Measurements from ENCODE around the gene MED9.

Gene MED9

DNA sequence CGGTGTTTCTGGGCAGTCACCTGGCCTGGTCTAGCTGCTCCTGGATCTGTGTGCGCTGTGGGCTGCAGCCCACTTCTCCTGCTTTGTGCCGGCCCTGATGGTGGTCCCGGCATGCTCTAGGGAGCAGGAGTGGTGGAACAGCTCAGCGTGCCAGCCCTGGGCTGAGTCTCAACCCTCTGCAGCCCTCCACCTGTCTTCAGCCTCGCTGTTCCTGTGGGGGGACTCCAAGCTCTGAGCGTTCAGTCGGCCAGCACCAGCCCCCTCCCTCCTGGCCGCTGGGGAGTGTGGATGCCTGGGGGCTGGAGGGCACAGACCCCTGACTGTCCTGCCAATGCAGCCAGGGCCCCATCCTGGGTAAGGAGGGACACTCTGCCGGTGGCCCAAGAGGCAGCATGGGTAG is 43.1 kb downstream of the MED9 start:
- no peak for DNase-seq

- DNase-seq, result no peak
Measured at GRCh38 chr17:17520599-17521232, 43.9 kb downstream of the MED9 start.

GRCh38 chr17:17523001-17523730 is 46.4 kb downstream of the MED9 start:
- no peak for DNase-seq

- no peak for DNase-seq
Measured at GRCh38 chr17:17523731-17524490, 47.1 kb downstream of the MED9 start.

DNA sequence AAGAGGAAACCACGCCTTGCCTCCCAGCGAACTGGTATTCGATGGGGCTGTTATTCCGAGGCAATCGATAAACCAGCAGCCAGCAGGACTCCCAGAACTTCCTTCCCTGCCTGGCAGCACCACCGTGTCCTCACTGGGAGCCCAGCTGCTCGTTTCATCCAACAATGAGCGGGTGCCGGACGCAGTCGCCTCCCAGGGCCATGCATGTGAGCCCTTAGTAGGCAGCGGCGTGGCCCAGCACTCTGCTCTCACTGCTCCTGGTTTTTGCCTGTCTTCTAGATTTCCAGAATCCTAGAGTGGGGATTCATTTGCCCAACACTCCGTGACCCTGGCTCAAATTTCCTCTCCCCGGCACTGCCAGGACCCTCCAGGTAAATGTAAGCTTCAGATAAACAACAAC is 48.5 kb downstream of the MED9 start:
- DNase-seq, result no peak

GRCh38 chr17:17525956-17526355 is 49.2 kb downstream of the MED9 start:
- DNase-seq, result no peak

DNA sequence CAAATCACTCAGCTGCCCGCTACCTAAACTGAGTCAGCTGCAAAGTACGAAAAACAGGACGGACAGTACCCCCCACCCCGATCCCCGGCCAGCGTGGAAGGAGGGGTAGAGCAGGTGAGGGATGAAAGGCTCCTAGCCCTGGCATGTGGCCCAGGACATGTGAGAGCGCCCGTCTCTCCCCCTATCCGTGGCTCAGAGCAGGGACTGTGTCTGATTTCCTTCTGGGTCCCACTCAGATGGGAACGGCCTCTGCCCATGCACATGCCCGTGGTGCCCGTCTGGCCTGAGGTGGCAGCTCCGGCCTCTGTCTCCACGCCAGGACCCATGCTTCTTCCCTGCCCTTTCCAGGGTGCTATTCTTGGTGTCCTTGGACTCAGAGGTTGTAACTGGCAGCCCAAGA is 49.6 kb downstream of the MED9 start:
- no peak for DNase-seq

GRCh38 chr17:17527534-17527933 is 50.7 kb downstream of the MED9 start:
- DNase-seq, result no peak

GRCh38 chr17:17527956-17528500 is 51.2 kb downstream of the MED9 start:
- no peak for DNase-seq

- DNase-seq, result no peak
Measured at GRCh38 chr17:17528696-17529652, 52.2 kb downstream of the MED9 start.

GRCh38 chr17:17531156-17531555 is 54.4 kb downstream of the MED9 start:
- DNase-seq, result no peak

GRCh38 chr17:17532991-17533390 is 56.2 kb downstream of the MED9 start:
- no peak for DNase-seq

DNA sequence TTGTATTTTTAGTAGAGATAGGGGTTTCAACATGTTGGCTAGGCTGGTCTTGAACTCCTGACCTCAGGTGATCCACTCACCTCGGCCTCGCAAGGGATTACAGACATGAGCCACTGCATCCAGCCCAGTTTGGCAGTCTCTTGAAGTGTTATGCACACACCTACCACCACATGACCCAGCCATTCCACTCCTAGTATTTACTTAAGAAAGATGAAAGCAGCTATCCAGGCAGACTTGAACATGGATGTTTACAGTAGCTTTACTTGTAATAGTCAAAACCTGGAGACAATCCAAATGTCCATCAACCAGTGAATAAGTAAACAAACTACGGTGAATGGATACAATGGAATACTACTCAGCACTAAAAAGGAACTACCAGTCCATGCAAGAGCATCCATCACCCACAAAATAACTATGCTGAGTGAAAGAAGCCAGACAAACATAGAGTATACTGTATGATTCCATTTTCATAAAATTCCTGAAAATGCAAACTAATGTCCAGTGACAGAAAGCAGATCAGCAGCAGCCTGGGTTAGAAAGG is 57.2 kb downstream of the MED9 start:
- DNase-seq, result no peak

DNA sequence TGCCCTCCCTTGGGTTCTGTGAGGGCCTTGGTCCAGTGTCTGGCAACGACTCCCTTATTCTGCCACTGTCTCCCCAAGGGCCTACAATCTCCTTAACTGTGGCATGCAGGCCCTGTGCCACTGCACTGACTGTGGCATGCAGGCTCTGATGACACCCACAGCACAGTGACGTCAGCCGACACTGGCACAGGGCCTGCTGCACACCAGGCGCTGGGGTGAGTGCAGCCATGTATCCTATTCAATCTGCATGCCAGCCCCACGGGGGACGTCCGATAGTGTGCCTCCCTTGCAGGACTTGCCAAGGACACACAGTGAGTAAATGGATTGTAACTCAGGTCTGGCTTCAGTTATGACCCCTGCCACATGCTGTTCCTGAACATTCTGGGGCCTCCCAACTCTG is 59.2 kb downstream of the MED9 start:
- no peak for DNase-seq

DNA sequence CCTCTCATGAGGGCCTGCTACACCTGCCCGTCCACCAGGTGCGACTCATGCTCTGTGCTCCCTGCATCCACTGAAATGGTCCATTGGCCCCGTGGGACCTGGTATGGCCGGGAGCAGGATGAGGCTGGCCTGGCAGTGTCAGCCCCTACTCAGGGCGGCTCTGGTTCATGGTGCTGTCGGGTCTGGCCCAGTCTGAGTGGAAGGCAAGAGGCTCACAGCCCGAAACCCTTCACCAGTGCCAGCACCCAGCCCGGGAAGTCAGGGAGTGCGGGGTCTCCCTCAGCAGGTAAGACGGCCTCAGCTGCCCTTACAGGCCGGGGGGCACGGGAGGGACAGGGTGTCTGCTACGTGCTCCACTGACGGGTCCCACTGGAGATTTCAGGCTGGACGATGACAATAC is 59.9 kb downstream of the MED9 start:
- no peak for DNase-seq

DNA sequence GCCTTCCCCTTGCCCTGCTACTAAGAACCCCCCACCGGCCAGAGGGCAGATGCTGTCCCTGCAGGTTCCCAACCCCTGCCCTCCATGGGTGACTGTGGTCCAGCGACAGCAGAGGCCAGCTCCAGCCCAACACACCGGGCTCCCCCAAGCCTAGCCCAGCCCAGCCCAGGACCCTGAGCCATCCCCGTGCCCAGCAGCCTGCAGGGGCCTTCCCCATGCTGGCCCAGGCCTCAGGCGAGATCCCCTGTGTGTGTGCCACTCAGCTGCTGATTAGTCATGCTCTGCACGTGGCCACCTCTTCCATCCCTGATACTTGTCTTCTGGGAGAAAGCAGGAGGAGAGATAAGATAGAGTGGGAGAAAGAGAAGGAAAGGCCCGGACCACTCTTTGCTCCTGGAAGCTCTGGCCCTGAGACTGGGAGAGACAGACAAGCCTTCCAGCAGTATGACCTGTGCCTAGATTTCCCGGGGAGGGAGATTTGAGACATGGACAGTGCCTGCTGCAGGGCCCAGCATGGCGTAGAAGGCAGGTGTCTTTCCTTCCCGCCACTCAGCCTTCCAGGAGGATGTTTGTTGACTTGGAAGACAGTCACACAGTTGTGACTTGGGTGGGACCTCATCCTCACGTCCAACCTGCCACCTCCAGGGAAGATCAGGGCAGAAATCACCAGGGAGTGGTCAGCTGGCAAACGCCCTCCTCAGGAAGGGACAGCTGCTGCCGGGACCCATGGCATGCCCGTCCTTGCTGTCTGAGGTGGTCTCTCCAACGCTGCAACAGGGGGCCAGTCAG is 60.7 kb downstream of the MED9 start:
- DNase-seq, result no peak

- no peak for DNase-seq
Measured at GRCh38 chr17:17538417-17539391, 61.9 kb downstream of the MED9 start.

- no peak for DNase-seq
Measured at GRCh38 chr17:17539591-17539990, 62.8 kb downstream of the MED9 start.

DNA sequence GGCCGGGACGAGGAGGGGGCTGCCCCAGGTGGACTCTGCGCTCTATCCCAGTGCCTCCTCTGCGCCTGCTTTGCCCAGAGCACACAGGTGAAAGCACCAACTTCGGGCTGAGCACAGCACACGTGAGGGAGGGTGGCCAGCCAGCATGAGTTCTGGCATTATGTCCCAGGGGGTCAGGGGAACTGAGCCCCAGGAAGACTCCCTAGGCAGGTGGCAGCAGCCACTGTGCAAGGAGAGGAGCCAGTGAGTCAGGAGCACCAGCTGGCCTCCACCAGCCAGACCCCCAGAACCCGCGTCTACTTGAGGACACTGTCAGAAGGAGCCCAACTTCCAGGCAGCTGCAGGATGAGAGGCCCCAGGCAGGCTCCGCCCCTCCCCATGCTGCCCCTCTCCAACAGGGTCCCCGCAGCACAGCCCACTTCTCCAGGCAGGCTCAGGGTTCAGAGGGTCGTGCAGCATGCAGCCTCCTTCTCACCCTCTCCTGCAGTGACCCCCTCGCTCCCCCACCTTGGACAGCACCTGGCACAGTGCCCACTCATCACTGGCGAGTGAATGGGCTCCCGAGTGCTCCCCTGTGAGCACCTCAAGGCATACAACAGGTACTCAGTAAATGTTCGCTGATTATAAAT is 63.6 kb downstream of the MED9 start:
- DNase-seq, result no peak
